Panc1 (cell line): ENCODE results near the gene ZNF780A. TPM values are rescaled to one million over a fixed set of nuclear protein-coding genes. Genes with fewer than 3 reads are reported as not detected.

Experiments
- ATAC-seq: fragments of 200-7000 bp; cut with Tn5 transposase; 2 replicates; pipeline ENCODE4 v1.9.1; 2020; ENCODE audit warnings: mild to moderate bottlenecking, moderate library complexity
- BruUV-seq: library from RNA; stranded (reverse); fragments of 400-500 nt; replicated peaks from 2 replicates; lab custom pipeline; 2021; lab: Mats Ljungman, UMichigan
- CTCF ChIA-PET: fragments of 300-600 bp; sonication (Branson Sonifier 250); formaldehyde crosslinking; loops from one replicate; lab custom pipeline; 2022; ENCODE audit warnings: antibody characterized with exemption; lab: Charles Lee
- POLR2A ChIA-PET: fragments of 300-600 bp; sonication (Branson Sonifier 250); formaldehyde crosslinking; loops from one replicate; lab custom pipeline; 2022; ENCODE audit warnings: antibody characterized with exemption; lab: Charles Lee
- DNase-seq: peaks from one replicate; pipeline ENCODE4 v3.0.0-alpha.2; 2010; ENCODE audit warnings: low read depth, low spot score
- H3K27ac ChIP-seq: 2 replicates; pipeline ENCODE4 v1.5.1; 2011; ENCODE audit warnings: mild to moderate bottlenecking, low read length, inconsistent platforms
- H3K27me3 ChIP-seq: fragments of 200-500 bp; sonication (Bioruptor generic); 2 replicates; pipeline ENCODE4 v1.6.0; 2014; ENCODE audit warnings: low read length, inconsistent platforms; ENCODE audit not compliant: control insufficient read depth, insufficient read depth
- H3K36me3 ChIP-seq: fragments of 200-500 bp; sonication (Bioruptor generic); 2 replicates; pipeline ENCODE4 v1.5.1; 2014; ENCODE audit warnings: inconsistent platforms, mild to moderate bottlenecking, low read length, moderate library complexity; ENCODE audit not compliant: control insufficient read depth, insufficient read depth
- H3K4me1 ChIP-seq: 2 replicates; pipeline ENCODE4 v1.5.1; 2011; ENCODE audit warnings: inconsistent platforms, mild to moderate bottlenecking, low read length, moderate library complexity; ENCODE audit not compliant: control insufficient read depth, insufficient read depth
- H3K4me3 ChIP-seq, 2 experiments: 2 replicates each; pipeline ENCODE4 v1.5.1; 2011 to 2012; ENCODE audit warnings: low read depth in 2 of 2, low read length in 2 of 2, mild to moderate bottlenecking in 2 of 2, inconsistent platforms in 1 of 2, moderate library complexity in 1 of 2
- H3K9me3 ChIP-seq: fragments of 200-500 bp; sonication (Bioruptor generic); 2 replicates; pipeline ENCODE4 v1.5.1; 2014; ENCODE audit warnings: low read depth, mild to moderate bottlenecking, inconsistent platforms, low read length, moderate library complexity; ENCODE audit not compliant: control insufficient read depth, insufficient read depth
- POLR2AphosphoS5 ChIP-seq: IDR thresholded peaks from 2 replicates; pipeline ENCODE4 v1.6.1; 2012; ENCODE audit warnings: mild to moderate bottlenecking, low read depth, low read length, moderate library complexity
- SIN3A ChIP-seq: IDR thresholded peaks from 2 replicates; pipeline ENCODE4 v1.6.1; 2012; ENCODE audit warnings: low read depth, mild to moderate bottlenecking, low read length, moderate library complexity, borderline replicate concordance; ENCODE audit not compliant: insufficient read depth
- TCF7L2 ChIP-seq: IDR thresholded peaks from 2 replicates; pipeline ENCODE4 v1.6.1; 2011; ENCODE audit warnings: mild to moderate bottlenecking, low read depth, low read length, inconsistent platforms
- in situ Hi-C: cut with HindIII; loops from 2 replicates; pipeline ENCODE4 v1.10.0; 2016; ENCODE audit warnings: low sequenced_read_pairs, low pct_unique_long_range_greater_than_20kb
- intact Hi-C: fragments of 100-400 bp; cut with micrococcal nuclease; formaldehyde crosslinking; loops from one replicate; pipeline ENCODE4 v1.10.0; 2022; ENCODE audit not compliant: unreplicated experiment
- total RNA-seq: library from RNA; stranded (reverse); gene quantifications from one replicate; pipeline ENCODE4 v1.2.1, GENCODE V29; 2021; ENCODE audit not compliant: unreplicated experiment
- TF ChIP-seq, protein P1 (sequence below), 2 experiments: IDR thresholded peaks; 2 replicates each; pipeline ENCODE4 v1.6.1; 2011 to 2012; ENCODE audit warnings: low read depth in 2 of 2, control low read depth in 1 of 2, low read length in 1 of 2, mild to moderate bottlenecking in 1 of 2, moderate library complexity in 1 of 2; ENCODE audit not compliant: insufficient read depth in 1 of 2
- TF ChIP-seq, protein P2 (sequence below): fragments of 450-650 bp; IDR thresholded peaks from 2 replicates; pipeline ENCODE4 v1.5.1; 2017; ENCODE audit warnings: mild to moderate bottlenecking

Gene ZNF780A
- total RNA-seq, 1 experiment from 2014 or later: 251 TPM

GRCh38 chr19:40057166-40057565 lies 33.6 kb downstream of the ZNF780A start:
- ATAC-seq: no peak
- peak overlapping the region in 1 of 2 experiments; percentile 36; a peak in 2 of 4 replicates for H3K4me3 ChIP-seq
- CTCF ChIA-PET: interaction anchor here (0.6 to 1.4 kb wide), 5 partner anchors 10 to 296 kb away, joined by 3 to 4 read pairs (median 4); no protein-coding TSS in a partner anchor

DNA sequence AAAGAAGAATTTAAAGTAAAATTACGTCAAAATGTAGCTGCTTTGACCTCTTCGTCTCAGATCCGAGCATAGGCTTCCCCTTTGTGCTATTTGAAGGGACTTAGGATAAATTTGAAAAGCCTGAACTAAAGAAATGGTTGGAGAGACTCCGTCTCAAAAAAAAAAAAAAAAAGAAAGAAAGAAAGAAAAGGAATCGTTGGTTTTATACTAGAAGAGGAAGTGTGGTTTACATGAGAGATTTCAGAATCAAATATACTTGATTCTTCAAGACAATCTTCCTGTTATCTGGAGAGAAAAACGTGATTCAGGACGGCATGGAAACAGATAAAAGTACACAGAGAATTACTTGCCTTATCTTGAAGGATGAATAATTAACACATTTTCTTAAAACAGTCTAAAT lies 34.2 kb downstream of the ZNF780A start:
- peaks cover 16% of the 10 kb centered on the region for H3K4me1 ChIP-seq
- no peaks in the 10 kb centered on the region for H3K36me3 ChIP-seq
- H3K27ac ChIP-seq: peak overlapping the region; percentile 78
- BruUV-seq: TSS peak; percentile 65
- in situ Hi-C loops: loop anchor here (5.0 to 10.0 kb wide), 5 partner anchors 36 to 992 kb away; partner anchors contain the start of genes FBL and ZNF780A
- ChIA-PET POLR2A (interaction anchor here (1.0 to 4.5 kb wide), 7 partner anchors 10 to 621 kb away, joined by 3 to 27 read pairs (median 4); partner anchors contain the start of genes PSMC4, RPS16 and ZNF546), CTCF (interaction anchor here (0.7 to 2.0 kb wide), 5 partner anchors 17 to 326 kb away, joined by 3 to 10 read pairs (median 3); partner anchors contain the start of gene PSMC4)
- DNase-seq (no peak), ATAC-seq (no peak)
- peak overlapping the region; percentile 36 to 50 for H3K4me3 ChIP-seq
- intact Hi-C loops: no loop called here
- H3K9me3 ChIP-seq: peaks cover 79% of the 10 kb centered on the region
- H3K27me3 ChIP-seq: no peaks in the 10 kb centered on the region
- TF ChIP-seq, protein P1, sequence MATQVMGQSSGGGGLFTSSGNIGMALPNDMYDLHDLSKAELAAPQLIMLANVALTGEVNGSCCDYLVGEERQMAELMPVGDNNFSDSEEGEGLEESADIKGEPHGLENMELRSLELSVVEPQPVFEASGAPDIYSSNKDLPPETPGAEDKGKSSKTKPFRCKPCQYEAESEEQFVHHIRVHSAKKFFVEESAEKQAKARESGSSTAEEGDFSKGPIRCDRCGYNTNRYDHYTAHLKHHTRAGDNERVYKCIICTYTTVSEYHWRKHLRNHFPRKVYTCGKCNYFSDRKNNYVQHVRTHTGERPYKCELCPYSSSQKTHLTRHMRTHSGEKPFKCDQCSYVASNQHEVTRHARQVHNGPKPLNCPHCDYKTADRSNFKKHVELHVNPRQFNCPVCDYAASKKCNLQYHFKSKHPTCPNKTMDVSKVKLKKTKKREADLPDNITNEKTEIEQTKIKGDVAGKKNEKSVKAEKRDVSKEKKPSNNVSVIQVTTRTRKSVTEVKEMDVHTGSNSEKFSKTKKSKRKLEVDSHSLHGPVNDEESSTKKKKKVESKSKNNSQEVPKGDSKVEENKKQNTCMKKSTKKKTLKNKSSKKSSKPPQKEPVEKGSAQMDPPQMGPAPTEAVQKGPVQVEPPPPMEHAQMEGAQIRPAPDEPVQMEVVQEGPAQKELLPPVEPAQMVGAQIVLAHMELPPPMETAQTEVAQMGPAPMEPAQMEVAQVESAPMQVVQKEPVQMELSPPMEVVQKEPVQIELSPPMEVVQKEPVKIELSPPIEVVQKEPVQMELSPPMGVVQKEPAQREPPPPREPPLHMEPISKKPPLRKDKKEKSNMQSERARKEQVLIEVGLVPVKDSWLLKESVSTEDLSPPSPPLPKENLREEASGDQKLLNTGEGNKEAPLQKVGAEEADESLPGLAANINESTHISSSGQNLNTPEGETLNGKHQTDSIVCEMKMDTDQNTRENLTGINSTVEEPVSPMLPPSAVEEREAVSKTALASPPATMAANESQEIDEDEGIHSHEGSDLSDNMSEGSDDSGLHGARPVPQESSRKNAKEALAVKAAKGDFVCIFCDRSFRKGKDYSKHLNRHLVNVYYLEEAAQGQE (IDR thresholded peaks at IDR 0.05; ENCODE audit: insufficient read depth in 1 of 2, low read depth in 2 of 2, low read length in 1 of 2): no peak
- no peak for TF ChIP-seq SIN3A
- no peak for TF ChIP-seq TCF7L2
- TF ChIP-seq POLR2AphosphoS5: no peak
- TF ChIP-seq, protein P2, sequence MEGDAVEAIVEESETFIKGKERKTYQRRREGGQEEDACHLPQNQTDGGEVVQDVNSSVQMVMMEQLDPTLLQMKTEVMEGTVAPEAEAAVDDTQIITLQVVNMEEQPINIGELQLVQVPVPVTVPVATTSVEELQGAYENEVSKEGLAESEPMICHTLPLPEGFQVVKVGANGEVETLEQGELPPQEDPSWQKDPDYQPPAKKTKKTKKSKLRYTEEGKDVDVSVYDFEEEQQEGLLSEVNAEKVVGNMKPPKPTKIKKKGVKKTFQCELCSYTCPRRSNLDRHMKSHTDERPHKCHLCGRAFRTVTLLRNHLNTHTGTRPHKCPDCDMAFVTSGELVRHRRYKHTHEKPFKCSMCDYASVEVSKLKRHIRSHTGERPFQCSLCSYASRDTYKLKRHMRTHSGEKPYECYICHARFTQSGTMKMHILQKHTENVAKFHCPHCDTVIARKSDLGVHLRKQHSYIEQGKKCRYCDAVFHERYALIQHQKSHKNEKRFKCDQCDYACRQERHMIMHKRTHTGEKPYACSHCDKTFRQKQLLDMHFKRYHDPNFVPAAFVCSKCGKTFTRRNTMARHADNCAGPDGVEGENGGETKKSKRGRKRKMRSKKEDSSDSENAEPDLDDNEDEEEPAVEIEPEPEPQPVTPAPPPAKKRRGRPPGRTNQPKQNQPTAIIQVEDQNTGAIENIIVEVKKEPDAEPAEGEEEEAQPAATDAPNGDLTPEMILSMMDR: no peak

More at GRCh38 chr19:40057166-40057565, 33.6 kb downstream of the ZNF780A start:
- H3K27me3 ChIP-seq: no peaks in the 10 kb centered on the region
- POLR2A ChIA-PET: interaction anchor here (0.6 to 4.5 kb wide), 14 partner anchors 9 to 1082 kb away, joined by 3 to 27 read pairs (median 4); partner anchors contain the start of gene PSMC4
- H3K27ac ChIP-seq: peak overlapping the region; percentile 78; the same call in 1 of the 2 replicates
- BruUV-seq: no TSS peak
- H3K4me1 ChIP-seq: peaks cover 16% of the 10 kb centered on the region
- in situ Hi-C loops: loop anchor here (5.0 to 10.0 kb wide), 5 partner anchors 35 to 992 kb away; partner anchors contain the start of genes FBL and ZNF780A
- intact Hi-C loops: no loop called here
- peaks cover 79% of the 10 kb centered on the region for H3K9me3 ChIP-seq
- no peaks in the 10 kb centered on the region for H3K36me3 ChIP-seq
- DNase-seq: no peak
- no peak for TF ChIP-seq POLR2AphosphoS5
- TF ChIP-seq, protein P2: no peak
